PFSK-1 (cell line): ENCODE data around the gene LTF.

Experiments used
- FOXP2 ChIP-seq: optimal IDR thresholded peaks from 2 replicates; pipeline ENCODE3; 2011; ENCODE audit warnings: borderline replicate concordance, control low read depth, inconsistent platforms; ENCODE audit not compliant: insufficient read depth; ENCODE audit errors: extremely low read length, extremely low read depth
- POLR2AphosphoS5 ChIP-seq: IDR thresholded peaks from 2 replicates; pipeline ENCODE4 v1.6.1; 2012; ENCODE audit warnings: low read depth, mild to moderate bottlenecking, control low read depth, low read length, moderate library complexity
- SIN3A ChIP-seq: IDR thresholded peaks from 2 replicates; pipeline ENCODE4 v1.6.1; 2012; ENCODE audit warnings: mild to moderate bottlenecking, low read length, moderate library complexity, borderline replicate concordance; ENCODE audit not compliant: insufficient read depth
- TAF1 ChIP-seq: IDR thresholded peaks from 2 replicates; pipeline ENCODE4 v1.6.1; 2012; ENCODE audit warnings: low read length, control low read depth, borderline replicate concordance; ENCODE audit not compliant: insufficient read depth
- TF ChIP-seq, protein P1 (sequence below), 2 experiments: IDR thresholded peaks; 2 replicates each; pipeline versions ENCODE4 v1.6.1 to v1.8.0; 2011 to 2012; ENCODE audit warnings: low read depth in 2 of 2, low read length in 2 of 2, control low read depth in 1 of 2, inconsistent platforms in 1 of 2, mild to moderate bottlenecking in 1 of 2, moderate library complexity in 1 of 2; ENCODE audit not compliant: insufficient read depth in 1 of 2

LTF gene

DNA sequence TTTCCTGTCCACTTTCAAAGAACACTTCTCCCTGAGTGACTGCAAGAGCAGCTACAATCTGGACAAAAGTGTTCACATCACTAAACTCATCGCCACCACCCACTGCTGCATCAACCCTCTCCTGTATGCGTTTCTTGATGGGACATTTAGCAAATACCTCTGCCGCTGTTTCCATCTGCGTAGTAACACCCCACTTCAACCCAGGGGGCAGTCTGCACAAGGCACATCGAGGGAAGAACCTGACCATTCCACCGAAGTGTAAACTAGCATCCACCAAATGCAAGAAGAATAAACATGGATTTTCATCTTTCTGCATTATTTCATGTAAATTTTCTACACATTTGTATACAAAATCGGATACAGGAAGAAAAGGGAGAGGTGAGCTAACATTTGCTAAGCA lies 55.9 kb downstream of the LTF start:
- TF ChIP-seq FOXP2 (no peak), TAF1 (no peak), SIN3A (no peak), POLR2AphosphoS5 (no peak)
- TF ChIP-seq, protein P1, sequence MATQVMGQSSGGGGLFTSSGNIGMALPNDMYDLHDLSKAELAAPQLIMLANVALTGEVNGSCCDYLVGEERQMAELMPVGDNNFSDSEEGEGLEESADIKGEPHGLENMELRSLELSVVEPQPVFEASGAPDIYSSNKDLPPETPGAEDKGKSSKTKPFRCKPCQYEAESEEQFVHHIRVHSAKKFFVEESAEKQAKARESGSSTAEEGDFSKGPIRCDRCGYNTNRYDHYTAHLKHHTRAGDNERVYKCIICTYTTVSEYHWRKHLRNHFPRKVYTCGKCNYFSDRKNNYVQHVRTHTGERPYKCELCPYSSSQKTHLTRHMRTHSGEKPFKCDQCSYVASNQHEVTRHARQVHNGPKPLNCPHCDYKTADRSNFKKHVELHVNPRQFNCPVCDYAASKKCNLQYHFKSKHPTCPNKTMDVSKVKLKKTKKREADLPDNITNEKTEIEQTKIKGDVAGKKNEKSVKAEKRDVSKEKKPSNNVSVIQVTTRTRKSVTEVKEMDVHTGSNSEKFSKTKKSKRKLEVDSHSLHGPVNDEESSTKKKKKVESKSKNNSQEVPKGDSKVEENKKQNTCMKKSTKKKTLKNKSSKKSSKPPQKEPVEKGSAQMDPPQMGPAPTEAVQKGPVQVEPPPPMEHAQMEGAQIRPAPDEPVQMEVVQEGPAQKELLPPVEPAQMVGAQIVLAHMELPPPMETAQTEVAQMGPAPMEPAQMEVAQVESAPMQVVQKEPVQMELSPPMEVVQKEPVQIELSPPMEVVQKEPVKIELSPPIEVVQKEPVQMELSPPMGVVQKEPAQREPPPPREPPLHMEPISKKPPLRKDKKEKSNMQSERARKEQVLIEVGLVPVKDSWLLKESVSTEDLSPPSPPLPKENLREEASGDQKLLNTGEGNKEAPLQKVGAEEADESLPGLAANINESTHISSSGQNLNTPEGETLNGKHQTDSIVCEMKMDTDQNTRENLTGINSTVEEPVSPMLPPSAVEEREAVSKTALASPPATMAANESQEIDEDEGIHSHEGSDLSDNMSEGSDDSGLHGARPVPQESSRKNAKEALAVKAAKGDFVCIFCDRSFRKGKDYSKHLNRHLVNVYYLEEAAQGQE (IDR thresholded peaks at IDR 0.05; ENCODE audit: insufficient read depth in 1 of 2, low read depth in 2 of 2, low read length in 2 of 2): no peak

DNA sequence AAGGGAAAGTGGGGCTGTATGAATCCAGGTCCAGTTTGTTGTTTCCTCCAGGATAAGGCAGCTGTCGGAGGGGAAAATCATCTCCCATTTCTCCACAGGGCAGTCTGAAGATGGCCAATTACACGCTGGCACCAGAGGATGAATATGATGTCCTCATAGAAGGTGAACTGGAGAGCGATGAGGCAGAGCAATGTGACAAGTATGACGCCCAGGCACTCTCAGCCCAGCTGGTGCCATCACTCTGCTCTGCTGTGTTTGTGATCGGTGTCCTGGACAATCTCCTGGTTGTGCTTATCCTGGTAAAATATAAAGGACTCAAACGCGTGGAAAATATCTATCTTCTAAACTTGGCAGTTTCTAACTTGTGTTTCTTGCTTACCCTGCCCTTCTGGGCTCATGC lies 56.7 kb downstream of the LTF start:
- TF ChIP-seq SIN3A (no peak), FOXP2 (no peak), POLR2AphosphoS5 (no peak), TAF1 (no peak)
- TF ChIP-seq, protein P1 (IDR thresholded peaks at IDR 0.05; ENCODE audit: insufficient read depth in 1 of 2, low read depth in 2 of 2, low read length in 2 of 2): no peak

DNA sequence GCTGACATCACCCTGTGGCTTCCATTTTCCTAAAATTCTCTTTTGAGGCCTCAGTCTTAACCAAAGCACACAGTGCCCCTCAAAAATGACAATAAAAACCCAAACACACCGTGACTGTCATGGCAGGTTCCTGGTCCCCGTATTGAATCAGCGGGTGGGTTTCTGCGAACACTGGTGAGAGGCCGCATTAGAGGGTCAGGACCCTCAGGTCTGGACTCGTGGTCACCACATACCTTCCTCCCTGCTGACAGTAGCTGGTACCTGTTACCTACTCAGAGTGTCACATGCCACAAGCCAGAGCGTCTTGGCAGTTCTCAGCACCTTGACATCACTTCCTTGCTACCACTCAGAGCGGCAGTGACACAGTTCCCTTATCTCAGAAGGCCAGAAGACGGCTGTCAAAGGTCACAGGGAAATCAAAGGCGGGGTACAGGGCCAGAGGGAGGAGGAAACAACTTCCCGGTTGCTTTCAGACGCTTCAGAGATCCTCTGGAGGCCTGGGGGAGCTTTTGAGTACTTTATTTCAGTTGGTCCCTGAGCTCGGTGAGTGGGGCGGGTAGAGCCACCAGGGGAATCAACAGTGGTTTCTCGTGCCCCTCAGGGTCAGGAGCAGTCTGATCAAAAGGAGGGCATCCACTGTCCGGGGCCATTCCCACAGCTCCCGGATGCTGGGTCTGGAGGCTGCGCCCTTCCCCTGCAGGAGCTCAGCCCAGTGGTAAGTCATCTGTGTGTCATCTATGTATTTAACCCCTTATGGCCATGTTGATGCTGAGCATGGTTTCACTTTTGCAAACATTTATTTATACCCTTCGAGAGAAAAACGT lies 57.7 kb downstream of the LTF start, which contains the start of the genes CCR5AS and CCRL2:
Gene CCR5AS (minus strand): TSS at position 279 of the 824 bp plus-strand sequence.
Gene CCRL2 (plus strand): TSS at position 472 of the 824 bp plus-strand sequence. CDS start 821 bp downstream, outside the sequence.
- no peak for TF ChIP-seq TAF1
- TF ChIP-seq SIN3A: no peak
- no peak for TF ChIP-seq POLR2AphosphoS5
- TF ChIP-seq, protein P1 (IDR thresholded peaks at IDR 0.05; ENCODE audit: insufficient read depth in 1 of 2, low read depth in 2 of 2, low read length in 2 of 2): no peak

DNA sequence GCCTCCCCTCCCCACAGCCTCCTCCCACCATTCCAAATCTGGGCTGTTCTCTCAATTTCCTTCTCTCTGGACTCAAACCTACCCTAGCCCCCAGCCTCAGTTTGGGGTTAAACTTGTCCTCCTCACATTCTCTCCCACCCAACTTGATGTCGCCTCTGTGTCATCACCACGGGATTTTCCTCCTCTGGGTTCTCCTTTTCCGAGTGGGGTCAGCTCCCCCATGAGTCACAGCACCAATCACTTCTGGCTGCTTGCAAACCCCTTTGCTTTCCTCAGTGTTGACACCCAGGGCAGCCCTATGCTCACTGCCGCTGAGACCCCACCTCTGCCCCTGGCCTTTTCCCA lies 58.3 kb downstream of the LTF start:
- TF ChIP-seq TAF1 (no peak), FOXP2 (no peak), SIN3A (no peak), POLR2AphosphoS5 (no peak)
- TF ChIP-seq, protein P1 (IDR thresholded peaks at IDR 0.05; ENCODE audit: insufficient read depth in 1 of 2, low read depth in 2 of 2, low read length in 2 of 2): no peak
